M059J (cell line): ENCODE measurements around the gene CMIP. TPM values are rescaled to one million over a fixed set of nuclear protein-coding genes. Genes with fewer than 3 reads are reported as not detected.

ENCODE experiments used
- DNase-seq: peaks from one replicate; pipeline ENCODE4 v3.0.0-alpha.2; 2012; ENCODE audit warnings: low read depth
- total RNA-seq: library from RNA; depleted of rRNA; stranded (reverse); fragments of >200 nt; shearing (Covaris generic); gene quantifications from 2 replicates; pipeline ENCODE4 v1.2.3, GENCODE V29; 2014

Gene CMIP
- total RNA-seq, 1 experiment from 2014 or later = 15.8 TPM

DNA sequence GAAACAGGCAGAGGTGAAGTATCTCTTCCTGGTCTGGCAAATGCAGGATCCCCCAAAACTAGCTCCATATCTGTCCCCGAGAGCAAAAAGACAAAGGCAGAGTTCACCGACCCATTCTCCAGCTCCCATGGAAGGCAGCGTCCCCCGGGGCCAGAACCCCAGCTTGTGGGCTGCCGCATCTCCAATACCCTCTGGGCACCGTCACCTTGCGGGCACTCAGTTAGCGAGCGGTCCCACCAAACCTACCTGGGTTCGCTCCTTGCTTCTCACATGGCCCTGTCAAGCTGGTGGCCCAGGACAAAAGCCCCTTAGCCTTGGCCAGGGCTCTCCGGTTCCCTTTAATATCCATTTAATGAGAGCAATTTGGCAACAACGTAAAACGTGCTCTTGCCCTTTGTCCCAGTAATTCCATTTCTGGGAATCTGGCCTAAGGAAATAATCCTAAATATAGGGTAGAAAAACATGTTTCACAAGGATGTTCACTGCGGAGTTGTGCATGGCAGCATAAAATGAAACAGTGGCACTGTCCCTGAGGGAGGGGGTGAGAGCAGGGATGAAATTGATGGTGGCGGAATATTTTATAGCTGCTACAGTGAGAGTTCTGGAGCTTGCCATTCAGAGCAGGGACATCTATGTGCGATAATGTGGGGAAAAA lies 157.1 kb downstream of the CMIP start:
- no peak for DNase-seq

DNA sequence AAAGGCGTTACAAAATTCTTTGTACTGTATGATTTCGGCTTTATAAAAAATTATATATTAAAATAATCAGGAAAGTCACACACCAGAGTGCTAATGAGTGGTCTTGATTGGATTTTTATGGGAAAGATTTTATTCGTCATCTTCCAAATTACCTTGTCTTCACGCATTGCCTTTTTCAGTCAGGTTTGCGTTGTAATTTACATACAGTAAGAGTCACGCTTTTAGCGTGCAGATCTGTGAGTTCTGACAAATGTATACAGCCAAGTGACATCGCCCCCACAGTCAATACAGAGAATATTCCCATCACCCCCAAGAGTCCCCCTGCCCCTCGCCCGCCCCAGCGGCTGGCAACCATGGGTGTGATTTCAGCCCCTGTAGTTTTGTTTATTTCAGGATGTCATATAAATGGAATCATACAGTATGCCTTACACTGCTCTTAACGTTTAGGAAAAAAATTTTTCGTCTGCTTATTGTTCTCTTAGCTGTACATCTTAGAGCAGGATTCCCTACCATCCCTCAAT lies 157.7 kb downstream of the CMIP start:
- no peak for DNase-seq

DNA sequence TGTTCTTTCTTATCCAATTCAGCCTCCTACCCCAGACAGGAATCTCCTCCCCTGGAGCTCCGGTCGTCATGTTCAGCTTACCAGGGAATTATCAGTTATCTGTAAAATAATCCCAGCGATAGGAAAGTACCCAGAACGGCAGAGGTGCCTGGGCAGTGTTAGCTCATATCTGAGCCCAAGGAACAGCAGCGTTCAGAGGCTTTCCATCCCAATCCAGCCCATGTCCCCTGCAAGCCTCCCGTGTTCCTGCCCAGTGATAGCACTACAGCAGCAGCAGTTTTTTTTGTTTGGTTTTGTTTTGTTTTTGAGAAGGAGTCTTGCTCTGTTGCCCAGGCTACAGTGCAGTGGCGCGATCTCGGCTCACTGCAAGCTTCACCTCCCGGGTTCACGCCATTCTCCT lies 158.2 kb downstream of the CMIP start:
- DNase-seq = no peak

DNA sequence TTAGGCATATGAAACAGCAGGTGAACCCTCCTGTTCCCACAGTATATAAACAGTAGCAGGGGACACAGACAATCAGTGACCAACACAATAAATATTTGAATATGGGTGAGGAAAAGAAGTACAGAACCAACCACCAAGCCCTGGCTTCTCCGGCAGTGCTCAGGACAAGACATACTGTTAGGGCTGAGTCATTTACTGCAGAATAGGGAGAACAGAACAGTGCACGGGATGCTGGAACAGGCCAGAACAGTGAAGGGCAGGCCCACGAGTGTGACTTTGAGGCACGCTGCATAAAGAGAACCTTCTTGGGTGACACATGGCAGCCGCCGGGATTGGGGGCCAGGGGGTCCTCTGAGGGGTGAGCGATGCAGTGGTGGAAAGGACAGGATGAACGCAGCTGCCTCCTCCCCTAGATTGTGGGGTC lies 160.4 kb downstream of the CMIP start:
- peak; percentile 90 for DNase-seq

DNA sequence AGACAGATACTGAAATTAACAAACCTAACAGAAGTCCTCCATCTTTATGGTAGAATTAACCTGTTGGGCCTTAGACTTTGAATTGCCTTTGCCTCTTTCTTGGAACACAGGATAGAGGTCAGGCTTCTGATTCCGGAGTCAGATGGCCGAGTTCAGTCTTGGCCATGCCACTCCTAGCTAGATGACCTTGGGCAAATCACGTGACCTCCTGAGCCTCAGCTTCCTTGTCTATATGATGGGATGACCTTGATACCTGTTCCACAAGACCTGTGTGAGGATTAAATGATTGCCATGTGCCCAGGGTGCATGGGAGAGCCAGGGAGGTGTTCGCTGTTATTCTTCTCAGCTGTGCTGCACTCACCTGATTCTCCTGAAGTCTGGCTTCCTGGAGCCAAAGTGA lies 161.4 kb downstream of the CMIP start:
- no peak for DNase-seq

DNA sequence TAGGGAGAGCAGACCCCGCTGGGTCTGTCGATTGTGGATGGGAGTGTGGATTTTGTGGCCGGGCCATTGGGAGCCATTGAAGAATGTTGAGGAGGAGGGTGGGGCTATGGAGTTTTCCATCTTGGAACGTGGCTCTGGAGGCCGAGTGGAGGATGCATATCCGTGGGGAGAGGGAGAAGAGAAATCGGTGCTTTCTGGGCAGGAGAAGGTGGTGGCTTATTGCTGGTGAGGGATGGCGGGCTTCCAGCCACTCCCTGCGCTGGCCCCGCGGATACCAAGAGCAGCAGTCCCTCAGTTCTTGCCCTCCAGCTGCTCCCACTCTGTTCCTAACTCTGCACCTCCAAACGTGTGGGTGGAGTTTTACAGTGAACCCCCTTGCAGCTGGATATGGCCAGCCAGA lies 162.4 kb downstream of the CMIP start:
- DNase-seq = no peak

DNA sequence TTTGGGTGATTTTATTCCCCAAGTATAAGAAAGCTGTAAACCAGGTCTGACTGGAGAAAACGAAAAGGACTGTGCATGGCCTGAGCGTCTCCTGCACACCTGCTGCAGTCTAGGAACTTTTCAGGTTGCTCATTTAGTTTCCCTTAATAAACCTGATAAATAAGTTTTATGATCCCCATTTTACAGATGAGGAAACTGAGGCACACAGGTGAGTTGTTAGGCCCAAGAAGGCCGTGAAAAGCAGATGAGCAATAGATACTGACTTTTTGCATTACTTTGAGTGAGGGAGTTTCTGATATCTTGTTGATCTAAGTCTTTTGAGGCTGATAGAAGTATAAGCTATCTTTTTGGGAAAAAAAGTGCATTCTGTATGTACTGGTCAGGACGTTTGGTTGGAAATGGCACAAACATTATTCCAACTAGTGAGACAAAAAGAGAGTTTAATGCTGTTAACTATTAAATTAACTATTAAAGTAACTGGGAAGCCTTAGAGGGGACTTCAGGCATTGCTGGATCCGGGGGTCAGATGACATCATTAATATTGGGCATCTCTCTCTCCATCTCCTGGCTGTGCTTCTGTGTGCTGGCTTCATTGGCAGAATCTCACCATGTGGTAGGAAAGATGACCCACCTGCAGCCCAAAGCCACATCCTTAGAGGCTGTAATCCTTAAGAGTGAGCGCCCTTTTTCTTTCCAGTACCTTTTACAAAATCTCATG lies 163.4 kb downstream of the CMIP start:
- no peak for DNase-seq

DNA sequence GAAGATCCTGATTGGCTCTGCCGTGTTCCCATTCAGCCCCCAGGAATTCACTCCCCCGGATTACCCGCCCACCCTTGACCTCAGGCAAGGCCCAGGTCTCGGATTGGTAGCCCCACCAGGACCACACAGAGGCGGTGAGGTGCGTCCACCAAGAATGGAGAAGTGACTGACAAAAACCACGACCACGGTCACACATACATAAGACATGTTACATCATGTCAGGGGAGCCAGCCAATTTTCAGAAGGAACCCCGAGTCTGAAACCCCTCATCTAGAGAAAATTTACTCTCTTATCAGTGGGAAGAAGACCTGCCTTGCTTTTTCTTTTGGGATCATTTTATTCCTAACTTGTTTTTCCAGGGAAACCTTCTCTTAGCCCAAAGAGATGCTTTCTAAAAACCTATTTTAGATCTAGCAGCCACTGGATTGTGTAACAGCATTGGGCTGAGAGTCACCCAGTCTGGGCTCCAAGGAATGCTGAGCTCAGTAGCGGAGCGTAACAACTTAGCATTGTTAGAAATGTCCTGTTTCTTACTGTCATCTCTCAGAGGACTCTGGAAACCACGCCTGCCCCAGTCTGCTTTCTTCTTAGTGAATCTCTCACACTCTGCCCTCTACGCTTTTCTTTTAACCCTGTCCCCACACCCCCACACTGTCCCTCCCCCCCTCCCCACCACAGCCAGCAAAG lies 164.1 kb downstream of the CMIP start:
- DNase-seq = no peak

DNA sequence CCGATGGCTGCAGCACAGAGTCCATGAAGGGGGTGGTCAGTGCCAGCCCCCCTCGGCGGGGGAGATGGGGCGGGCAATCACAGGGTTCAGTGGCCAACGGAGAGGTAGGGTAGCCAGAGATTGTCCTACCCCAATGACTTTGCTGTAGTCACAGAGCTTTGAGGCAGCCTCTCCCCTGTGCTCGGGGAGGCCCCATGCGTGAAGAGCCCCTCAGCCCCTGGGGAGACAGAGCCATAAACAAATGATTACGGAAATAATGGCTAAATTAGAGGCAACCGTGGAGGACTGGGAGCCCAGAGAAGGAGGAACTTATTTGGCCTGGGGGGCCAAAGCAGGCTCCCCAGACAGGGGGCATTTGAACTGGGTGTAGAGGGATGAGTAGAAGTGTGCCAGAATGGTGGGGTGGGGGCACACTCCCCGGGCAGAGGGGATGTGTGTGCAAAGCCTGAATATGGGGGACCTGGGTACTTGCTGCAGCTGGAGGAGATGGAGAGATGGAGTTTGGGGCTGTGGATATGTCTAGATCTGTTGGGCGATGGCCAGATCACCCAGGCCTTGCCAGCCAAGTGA lies 164.8 kb downstream of the CMIP start:
- DNase-seq = no peak

DNA sequence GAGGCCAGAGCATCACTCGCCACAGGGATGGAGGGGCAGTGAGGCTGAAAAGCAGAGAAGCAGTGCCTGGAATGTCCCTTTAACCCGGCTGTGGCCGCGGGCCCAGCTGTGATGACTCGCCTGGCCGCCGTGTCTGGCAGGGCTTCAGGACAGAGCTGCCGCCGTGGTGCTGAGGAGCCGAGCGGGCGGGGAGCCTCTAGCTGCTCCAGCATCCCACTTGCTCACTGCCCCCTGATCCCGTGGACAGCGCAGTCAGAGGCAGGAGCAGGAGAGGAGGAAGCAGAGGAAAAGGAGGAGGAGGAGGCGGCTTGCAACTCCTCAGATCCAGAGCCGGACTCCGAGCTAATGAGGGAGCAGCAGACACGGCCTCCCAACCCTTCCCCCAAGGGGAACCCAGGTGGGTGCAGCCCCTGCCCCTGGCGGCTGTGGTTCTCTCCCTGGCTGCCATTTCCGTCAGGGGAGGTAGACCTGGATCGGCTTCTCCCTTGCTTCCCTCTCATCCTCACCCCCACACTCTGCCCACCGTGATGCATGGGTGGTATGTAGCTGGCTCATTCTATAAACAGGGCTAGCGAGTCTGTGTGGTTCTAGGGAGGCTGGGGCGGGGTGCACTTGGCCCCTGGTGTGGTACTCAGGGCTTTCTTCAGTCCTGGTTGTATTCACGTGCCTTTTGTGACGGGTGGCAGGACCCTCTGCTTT lies 165.7 kb downstream of the CMIP start:
- peak; percentile 75 for DNase-seq

DNA sequence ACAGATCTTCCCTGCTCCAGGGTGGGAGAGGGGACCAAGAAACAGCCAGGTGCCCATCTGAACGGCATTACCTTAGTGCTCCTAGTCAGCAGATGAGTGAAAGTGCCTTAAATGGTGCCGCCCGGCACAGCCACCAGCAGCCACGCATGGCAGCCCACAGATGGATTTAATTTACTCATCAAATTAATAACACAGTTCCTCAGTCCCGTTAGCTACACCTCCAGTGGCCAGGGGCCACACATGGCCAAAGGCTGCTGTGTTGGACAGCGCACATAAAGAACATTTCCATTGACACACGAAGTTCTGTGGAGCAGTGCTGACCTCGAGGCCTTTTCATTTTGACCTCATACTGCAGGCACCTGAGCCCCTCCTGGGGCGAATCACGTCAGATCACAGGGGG lies 166.3 kb downstream of the CMIP start:
- no peak for DNase-seq

DNA sequence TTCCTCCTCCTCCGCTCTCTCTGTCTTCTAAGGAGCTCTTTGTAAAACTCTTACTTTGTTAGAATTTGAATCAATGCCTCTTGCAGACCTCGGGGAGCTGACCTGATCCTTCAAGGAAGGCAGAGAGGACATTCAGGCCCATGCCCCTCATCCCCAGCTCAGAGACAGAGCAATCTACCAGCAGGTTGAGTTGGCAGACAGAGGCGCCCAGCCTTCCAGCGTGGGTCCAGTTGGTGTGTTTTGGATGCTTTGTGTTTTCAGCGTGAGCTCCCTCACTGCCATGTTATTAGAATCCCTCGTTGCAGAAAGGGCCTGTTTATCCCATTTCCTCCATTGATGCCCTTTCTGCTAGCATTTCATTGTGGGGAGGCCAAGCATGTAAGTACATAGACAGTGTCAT lies 167.1 kb downstream of the CMIP start:
- no peak for DNase-seq

DNA sequence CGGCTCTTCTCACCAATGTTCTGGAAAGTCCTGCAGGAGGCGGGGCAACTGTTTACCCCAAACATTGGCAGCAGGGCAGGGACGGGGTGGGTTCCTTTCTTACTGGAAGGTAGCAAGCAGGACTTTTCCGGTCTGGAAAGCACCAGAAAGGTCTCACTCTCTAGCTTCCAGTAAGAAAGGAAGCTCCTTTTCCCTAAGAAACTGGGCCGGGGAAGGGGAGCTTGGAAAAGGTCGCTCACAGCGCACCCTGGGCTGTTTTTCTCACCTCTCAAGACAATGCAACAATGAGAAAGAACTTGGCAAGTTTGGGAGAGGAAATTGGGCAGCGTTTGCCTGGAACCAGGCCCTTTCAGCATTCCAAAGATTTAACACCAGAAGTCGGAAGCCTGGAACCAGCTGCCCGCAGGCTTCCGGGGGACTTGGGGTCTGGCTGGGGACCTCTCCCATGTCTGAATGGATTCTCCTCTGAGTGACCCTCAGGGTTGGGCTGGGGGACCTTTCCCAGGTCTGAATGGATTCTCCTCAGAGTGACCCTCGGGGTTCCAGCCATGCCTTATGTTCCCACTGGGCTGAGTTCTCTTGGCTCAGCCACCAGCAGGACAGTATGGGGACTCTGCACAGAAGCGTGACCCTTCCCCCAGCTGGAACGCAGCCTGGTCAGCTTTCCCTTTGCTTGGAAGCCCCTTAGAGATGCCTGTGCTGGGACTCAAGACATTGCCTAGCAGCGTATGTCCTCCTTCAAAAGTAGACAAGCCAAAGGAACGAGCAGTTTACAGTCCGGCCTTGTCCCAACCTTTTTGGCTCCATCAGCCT lies 167.9 kb downstream of the CMIP start:
- no peak for DNase-seq

DNA sequence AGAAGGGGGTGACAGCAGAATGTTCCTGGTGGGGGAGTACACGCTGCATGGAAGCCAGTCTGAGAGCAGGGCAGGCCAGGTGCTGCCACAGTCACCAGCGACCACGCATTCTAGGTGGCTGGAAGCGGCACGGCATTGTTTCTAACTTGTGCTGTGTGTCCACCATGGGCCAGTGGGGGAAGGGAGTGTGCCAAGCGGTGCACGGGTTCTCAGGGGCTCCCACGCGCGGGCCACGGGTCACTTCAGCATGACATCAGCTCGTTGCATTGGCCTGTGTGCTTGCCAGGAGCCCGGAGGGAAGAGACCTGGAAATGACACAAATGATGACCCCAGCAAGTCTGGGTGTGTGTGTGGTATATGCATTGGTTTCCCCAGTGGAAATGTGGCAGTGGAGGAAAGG lies 169.6 kb downstream of the CMIP start:
- no peak for DNase-seq

DNA sequence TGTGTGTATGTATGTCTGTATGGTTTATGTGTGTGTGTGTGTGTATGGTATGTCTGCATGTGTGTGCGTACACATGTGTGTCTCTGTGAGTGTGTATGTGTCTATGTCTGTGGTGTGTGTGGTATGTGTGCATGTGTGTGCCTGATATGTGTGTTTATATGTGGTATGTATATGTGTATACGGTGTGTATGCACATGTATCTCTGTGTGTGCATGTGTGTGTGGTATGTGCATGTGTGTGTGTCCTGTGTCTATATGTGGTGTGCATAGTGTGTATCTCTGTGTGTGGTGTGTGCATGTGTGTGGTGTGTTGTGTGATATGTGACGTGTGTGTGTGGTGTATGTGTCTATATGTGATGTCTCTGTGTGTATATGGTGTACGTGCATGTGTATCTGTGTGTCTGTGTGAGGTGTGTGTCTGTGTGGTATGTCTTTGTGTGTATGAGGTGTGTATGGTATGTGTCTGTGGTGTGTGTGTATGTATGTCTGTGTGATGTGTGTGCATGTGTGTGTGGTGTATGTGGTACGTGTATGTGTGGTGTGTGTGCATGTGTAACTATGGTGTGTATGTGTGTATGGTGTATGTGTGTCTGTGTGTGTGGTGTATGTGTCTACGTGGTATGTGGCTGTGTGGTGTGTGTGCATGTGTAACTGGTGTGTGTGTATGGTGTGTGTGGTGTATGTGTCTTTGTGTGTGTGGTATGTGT lies 170.2 kb downstream of the CMIP start:
- no peak for DNase-seq

DNA sequence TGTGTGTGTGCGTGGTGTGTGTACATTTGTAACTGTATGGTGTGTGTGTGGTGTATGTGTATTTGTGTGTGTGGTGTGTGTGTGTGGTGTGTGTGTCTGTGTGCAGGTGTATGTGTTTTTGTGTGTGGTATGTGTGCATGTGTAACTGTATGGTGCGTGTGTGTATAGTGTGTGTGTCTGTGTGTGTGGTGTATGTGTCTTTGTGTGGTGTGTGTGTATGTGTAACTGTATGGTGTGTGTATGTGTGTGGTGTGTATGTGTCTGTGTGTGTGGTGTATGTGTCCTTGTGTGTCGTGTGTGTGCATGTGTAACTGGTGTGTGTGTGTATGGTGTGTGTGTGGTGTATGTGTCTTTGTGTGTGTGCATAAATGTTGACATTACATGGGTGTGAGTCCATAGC lies 170.8 kb downstream of the CMIP start:
- DNase-seq = no peak

DNA sequence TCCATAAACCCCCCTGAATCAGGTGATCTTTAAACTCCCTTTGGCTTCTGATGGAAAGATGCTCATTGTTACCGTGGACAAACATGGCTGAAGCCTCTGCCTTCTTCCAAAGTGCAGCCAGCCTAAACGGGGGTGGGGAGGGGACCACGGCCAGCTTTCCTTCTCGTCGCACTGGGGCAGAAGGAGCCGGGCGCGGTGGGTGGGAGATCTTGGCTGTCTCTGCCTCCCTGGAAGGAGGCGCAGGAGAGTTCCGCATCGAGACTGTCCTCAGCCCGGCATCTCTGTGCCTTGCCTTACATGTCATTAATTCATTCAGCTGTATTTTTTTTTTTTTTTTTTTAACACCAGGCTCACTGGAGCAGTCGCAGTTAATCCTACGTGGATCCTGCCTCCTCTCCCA lies 171.2 kb downstream of the CMIP start:
- DNase-seq = no peak

DNA sequence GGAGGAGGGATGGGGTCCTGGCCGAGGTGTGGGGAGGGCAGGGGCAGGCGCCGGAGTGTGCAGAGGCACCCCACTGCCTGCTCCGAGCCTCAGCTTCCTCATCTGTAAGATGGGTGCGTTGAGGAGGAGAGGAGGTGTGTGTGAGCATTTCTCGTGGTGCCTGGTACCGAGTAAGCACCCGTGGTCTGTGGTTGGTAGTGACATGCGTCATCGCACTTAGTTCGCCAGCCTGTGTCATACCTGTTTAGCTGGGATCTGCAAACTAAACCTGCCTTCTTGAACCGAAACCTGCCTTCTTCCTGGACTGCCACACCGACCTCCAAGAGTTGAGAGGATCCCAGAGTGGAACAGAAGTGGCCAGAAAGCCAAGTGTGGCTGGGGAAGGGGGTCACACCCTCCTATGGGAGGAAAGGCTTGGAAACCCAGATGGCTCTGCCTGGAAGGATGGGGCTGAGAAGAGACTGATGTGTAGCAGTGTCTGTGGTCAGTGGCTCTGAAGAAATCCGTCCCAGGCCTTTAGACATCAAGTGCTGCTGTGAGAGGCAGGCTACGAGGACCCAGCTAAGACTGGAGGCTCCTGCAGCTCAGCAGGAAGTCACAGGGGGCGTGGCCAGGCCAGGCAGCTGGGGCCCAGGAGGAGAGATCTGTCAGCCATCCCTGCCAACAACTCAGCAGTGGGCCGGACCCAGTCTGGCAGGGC lies 171.9 kb downstream of the CMIP start:
- no peak for DNase-seq

DNA sequence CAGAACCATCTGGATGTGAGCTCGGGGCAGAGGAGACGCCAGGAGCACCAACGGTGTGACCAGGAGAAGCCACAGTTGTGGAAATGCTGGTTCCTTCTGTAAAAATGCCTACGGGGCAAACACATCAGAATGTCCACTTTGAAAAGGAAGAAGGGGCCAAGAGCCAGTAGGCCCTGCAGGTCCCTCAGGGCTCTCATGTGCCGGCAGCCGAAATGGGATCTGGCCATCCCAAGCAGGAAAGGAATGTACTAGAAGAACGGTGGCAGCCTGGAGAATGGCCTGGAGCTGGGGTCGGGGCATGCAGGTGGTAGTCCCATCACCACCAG lies 172.4 kb downstream of the CMIP start:
- no peak for DNase-seq

DNA sequence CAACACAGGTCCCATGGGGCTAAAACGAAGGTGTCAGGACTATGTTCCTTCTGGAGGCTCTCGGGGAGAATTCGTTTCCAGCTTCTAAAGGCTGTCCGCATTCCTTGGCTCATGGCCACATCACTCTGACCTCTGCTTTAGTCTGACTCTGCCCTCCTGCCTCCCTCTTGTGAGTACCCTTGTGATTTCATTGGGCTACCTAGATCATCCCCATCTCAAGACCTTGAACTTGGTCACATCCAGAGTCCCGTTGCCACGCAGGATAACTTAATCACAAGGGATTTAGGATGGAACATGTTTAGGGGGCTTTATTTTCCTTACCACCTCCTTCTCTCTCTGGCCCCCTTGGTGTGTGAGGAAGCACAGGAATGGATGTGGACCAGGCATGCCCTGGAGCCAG lies 173.6 kb downstream of the CMIP start:
- no peak for DNase-seq
